Naive thymus-derived CD8-positive, alpha-beta T cell (primary cell): ENCODE results near the gene KRTAP29-1. TPM values are rescaled to one million over a fixed set of nuclear protein-coding genes. Genes with fewer than 3 reads are reported as not detected.

Experiments used
- ATAC-seq, 2 donors: fragments of 150-1000 bp; cut with Tn5 transposase in 1 of 2; sonication (Bioruptor Pico), chemical (Tn5 transposase) in 1 of 2; 1 replicate in 1 of 2; 2 replicates in 1 of 2; pipeline ENCODE4 v1.10.0; 2021; ENCODE audit warnings: mild to moderate bottlenecking in 2 of 2, moderate library complexity in 2 of 2
- POLR2A ChIA-PET: fragments of 350-600 bp; sonication (Branson Sonifier 250); formaldehyde crosslinking; loops from one replicate; lab custom pipeline; 2021; ENCODE audit warnings: antibody characterized with exemption; lab: Charles Lee
- DNase-seq, 10 donors: peaks; one replicate each; pipeline versions ENCODE4 v3.0.0 to v3.0.0-alpha.2; 2020 to 2022
- H3K27ac Mint-ChIP-seq, 10 donors: one replicate each; pipeline ENCODE4 v1.8.0; 2020 to 2022; ENCODE audit warnings: mild to moderate bottlenecking in 10 of 10, mixed read lengths in 10 of 10, moderate library complexity in 4 of 10, inconsistent platforms in 1 of 10
- H3K27me3 Mint-ChIP-seq, 5 donors: one replicate each; pipeline ENCODE4 v1.8.0; 2021 to 2022; ENCODE audit warnings: mixed read lengths in 5 of 5
- H3K36me3 Mint-ChIP-seq, 3 donors: one replicate each; pipeline ENCODE4 v1.8.0; 2020 to 2022; ENCODE audit warnings: mixed read lengths in 3 of 3, mild to moderate bottlenecking in 2 of 3, inconsistent platforms in 1 of 3
- H3K4me1 Mint-ChIP-seq, 4 donors: one replicate each; pipeline ENCODE4 v1.8.0; 2021 to 2022; ENCODE audit warnings: mixed read lengths in 4 of 4
- H3K4me3 Mint-ChIP-seq, 10 donors: one replicate each; pipeline ENCODE4 v1.8.0; 2020 to 2022; ENCODE audit warnings: mild to moderate bottlenecking in 10 of 10, mixed read lengths in 10 of 10, moderate library complexity in 6 of 10, inconsistent platforms in 1 of 10
- H3K9me3 Mint-ChIP-seq, 9 donors: one replicate each; pipeline ENCODE4 v1.8.0; 2020 to 2022; ENCODE audit warnings: mixed read lengths in 9 of 9, mild to moderate bottlenecking in 3 of 9, inconsistent platforms in 1 of 9, moderate library complexity in 1 of 9
- polyA plus RNA-seq, 3 donors: library from polyadenylated mRNA; unstranded; fragments of 300-500 nt; fragmentation: Illumina TruSeq; gene quantifications; one replicate each; pipeline ENCODE4 v1.2.3, GENCODE V29; 2021
- total RNA-seq, 8 experiments: library from RNA in 2 of 8; stranded (reverse) in 2 of 8; gene quantifications; one replicate each; pipeline ENCODE4 v1.2.3 and lab custom pipeline; 2021 to 2026

Gene KRTAP29-1
- total and polyA plus RNA-seq, 5 experiments from 2014 or later: 1.1 TPM; not detected in 4

DNA sequence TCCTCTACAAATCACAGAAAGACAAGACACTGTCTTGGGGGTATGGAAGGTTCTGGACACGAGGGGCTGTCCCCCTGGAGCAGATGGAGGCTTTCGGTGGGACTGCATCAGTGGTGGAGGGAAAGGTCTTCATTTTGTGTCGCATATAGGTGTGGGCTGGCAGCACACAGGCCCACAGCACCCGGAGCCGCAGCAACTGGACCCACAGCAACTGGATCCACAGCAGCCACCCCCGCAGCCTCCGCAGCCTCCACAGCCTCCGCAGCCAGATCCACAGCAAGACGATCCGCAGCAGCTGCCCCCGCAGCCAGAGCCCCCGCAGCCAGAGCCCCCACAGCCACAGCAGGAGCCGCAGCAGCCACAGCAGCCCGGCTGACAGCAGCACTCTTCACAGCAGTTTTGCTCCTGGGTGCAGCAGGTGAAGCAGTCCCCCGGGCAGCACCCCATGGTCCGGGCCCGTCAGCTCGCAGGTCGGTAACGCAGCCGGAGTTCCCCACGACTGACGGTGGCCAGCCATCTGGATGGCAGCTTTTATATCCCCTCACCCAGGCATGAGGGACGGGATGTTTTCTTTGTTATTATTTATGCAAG lies 12.6 kb upstream of the KRTAP29-1 start, which contains the start of gene KRTAP17-1:
Gene KRTAP17-1 (minus strand): TSS at position 507 of the 591 bp plus-strand sequence. CDS start 60 bp downstream, at position 447.
- peak within 1 kb of the TSS in 3 of 10 donors; percentile 20 to 34 (median 33) for H3K27ac Mint-ChIP-seq
- peaks cover 0 to 16% (median 13%) of the 10 kb centered on the region in 3 donors for H3K36me3 Mint-ChIP-seq
- no peak within 1 kb of the TSS for H3K4me3 Mint-ChIP-seq
- H3K9me3 Mint-ChIP-seq: peaks cover 0 to 13% (median 8%) of the 10 kb centered on the region in 9 donors
- POLR2A ChIA-PET: no interaction called here
- H3K27me3 Mint-ChIP-seq: no peaks in the 10 kb centered on the region
- ATAC-seq (no peak), DNase-seq (peak in 1 of 10 donors; percentile 50)
- H3K4me1 Mint-ChIP-seq: peaks cover 12 to 24% (median 20%) of the 10 kb centered on the region in 4 donors

GRCh38 chr17:41311111-41311510 lies 8.5 kb upstream of the KRTAP29-1 start:
- Mint-ChIP-seq H3K4me1 (peaks cover 46 to 64% (median 57%) of the 10 kb centered on the region in 4 donors), H3K27me3 (no peaks in the 10 kb centered on the region), H3K4me3 (peak overlapping the region in 3 of 10 donors; percentile 30 to 69 (median 45)), H3K27ac (peak overlapping the region in 9 of 10 donors; percentile 7 to 100 (median 82)), H3K9me3 (no peaks in the 10 kb centered on the region), H3K36me3 (peaks cover 0 to 3% (median 3%) of the 10 kb centered on the region in 3 donors)
- DNase-seq (no peak), ATAC-seq (no peak)
- POLR2A ChIA-PET: no interaction called here

GRCh38 chr17:41308918-41309359 lies 6.3 kb upstream of the KRTAP29-1 start, which contains the start of gene KRTAP16-1:
Gene KRTAP16-1 (minus strand): TSS chr17:41309309. CDS start chr17:41309253, 56 bp downstream.
- H3K36me3 Mint-ChIP-seq: peaks cover 0 to 3% (median 3%) of the 10 kb centered on the region in 3 donors
- H3K9me3 Mint-ChIP-seq: no peaks in the 10 kb centered on the region
- peak within 1 kb of the TSS; percentile 96 to 100 (median 99) for H3K27ac Mint-ChIP-seq
- H3K27me3 Mint-ChIP-seq: no peaks in the 10 kb centered on the region
- DNase-seq (peak in 3 of 10 donors; percentile 38 to 64 (median 38)), ATAC-seq (no peak)
- peaks cover 49 to 70% (median 65%) of the 10 kb centered on the region in 4 donors for H3K4me1 Mint-ChIP-seq
- peak within 1 kb of the TSS; percentile 73 to 84 (median 80) for H3K4me3 Mint-ChIP-seq
- POLR2A ChIA-PET: interaction anchor here (0.6 to 3.1 kb wide), 21 partner anchors 9 to 763 kb away, joined by 3 to 27 read pairs (median 4); partner anchors contain the start of gene EIF1

DNA sequence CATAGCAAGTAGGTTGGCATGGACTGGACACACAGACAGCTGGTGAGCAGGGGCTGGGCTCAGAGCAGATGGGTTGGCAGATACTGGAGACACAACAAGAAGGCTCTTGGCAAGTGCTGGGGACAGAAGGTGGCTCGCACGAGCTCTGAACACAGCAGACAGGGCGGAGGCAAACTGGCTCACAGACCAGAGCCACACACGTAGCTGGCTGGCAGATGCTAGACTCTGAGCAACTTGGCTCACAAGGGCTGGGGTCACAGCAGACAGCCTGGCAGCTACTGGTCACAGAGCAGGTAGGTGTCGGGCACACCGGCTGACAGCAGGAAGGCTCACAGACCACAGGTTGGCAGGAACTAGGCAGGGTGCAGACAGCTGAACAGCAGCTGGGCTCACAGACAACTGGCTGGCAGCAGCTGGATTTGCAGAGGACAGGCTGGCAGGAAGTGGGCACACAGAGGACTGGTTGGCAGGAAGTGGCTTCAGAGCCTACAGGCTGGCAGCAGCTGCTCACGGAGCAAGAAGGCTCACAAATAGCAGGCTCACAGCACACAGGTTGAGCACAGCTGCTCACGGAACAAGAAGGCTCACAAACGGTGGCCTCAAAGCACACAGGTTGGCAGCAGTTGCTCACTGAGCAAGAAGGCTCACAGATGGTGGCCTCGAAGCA lies 5.7 kb upstream of the KRTAP29-1 start:
- peak overlapping the region; percentile 73 to 84 (median 80) for H3K4me3 Mint-ChIP-seq

GRCh38 chr17:41307647-41308046 lies 5.0 kb upstream of the KRTAP29-1 start:
- DNase-seq (peak in 2 of 10 donors; percentile 28 to 53), ATAC-seq (no peak)
- POLR2A ChIA-PET: interaction anchor here (0.8 to 3.1 kb wide), 12 partner anchors 13 to 488 kb away, joined by 3 to 27 read pairs (median 6); partner anchors contain the start of gene EIF1
- H3K9me3 Mint-ChIP-seq: no peaks in the 10 kb centered on the region
- H3K27me3 Mint-ChIP-seq: no peaks in the 10 kb centered on the region
- peak overlapping the region; percentile 96 to 100 (median 99) for H3K27ac Mint-ChIP-seq
- peaks cover 48 to 70% (median 69%) of the 10 kb centered on the region in 4 donors for H3K4me1 Mint-ChIP-seq
- peak overlapping the region; percentile 73 to 84 (median 80) for H3K4me3 Mint-ChIP-seq
- H3K36me3 Mint-ChIP-seq: peaks cover 0 to 3% (median 3%) of the 10 kb centered on the region in 3 donors

More for the DNA sequence above, 5.7 kb upstream of the KRTAP29-1 start:
- H3K36me3 Mint-ChIP-seq: peaks cover 0 to 3% (median 3%) of the 10 kb centered on the region in 3 donors
- H3K9me3 Mint-ChIP-seq: no peaks in the 10 kb centered on the region
- DNase-seq (peak; percentile 56 to 95 (median 86)), ATAC-seq (peak; percentile 85)
- POLR2A ChIA-PET: interaction anchor here (0.6 to 3.1 kb wide), 23 partner anchors 10 to 763 kb away, joined by 3 to 27 read pairs (median 4); partner anchors contain the start of genes EIF1 and KRTAP4-12
- peak overlapping the region; percentile 96 to 100 (median 99) for H3K27ac Mint-ChIP-seq
- peaks cover 49 to 70% (median 68%) of the 10 kb centered on the region in 4 donors for H3K4me1 Mint-ChIP-seq
- no peaks in the 10 kb centered on the region for H3K27me3 Mint-ChIP-seq

DNA sequence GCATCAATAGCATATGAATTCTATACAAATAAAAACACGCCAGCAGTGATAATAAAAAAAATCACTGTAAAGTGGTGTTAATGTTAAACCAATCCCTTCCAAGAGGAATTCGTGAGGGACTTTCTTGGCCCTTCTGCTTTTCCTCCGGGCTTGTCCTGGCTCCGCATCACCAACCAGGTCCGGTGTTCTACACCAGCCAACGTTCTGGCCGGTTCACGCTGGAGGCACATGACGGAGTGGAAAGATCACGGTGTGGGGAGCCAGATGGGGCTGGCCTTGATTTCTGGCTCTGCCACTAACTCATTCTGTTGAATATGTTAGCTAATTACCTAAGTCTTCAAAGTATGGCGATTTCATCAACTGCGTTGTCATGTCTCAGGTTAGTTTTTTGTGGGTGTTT lies 1.4 kb upstream of the KRTAP29-1 start:
- ATAC-seq (no peak), DNase-seq (no peak)
- peaks cover 0 to 8% (median 6%) of the 10 kb centered on the region in 3 donors for H3K36me3 Mint-ChIP-seq
- POLR2A ChIA-PET: no interaction called here
- peaks cover 0 to 7% (median 2%) of the 10 kb centered on the region in 9 donors for H3K9me3 Mint-ChIP-seq
- no peak overlapping the region for H3K4me3 Mint-ChIP-seq
- H3K27ac Mint-ChIP-seq: peak overlapping the region in 2 of 10 donors; percentile 5 to 15
- peaks cover 50 to 74% (median 61%) of the 10 kb centered on the region in 4 donors for H3K4me1 Mint-ChIP-seq
- H3K27me3 Mint-ChIP-seq: no peaks in the 10 kb centered on the region

GRCh38 chr17:41302981-41303380 lies 330 bp upstream of the KRTAP29-1 start:
- ATAC-seq: no peak
- H3K27ac Mint-ChIP-seq: peak overlapping the region in 1 of 10 donors; percentile 26
- POLR2A ChIA-PET: no interaction called here

GRCh38 chr17:41301204-41301790 lies 1.4 kb downstream of the KRTAP29-1 start:
- Mint-ChIP-seq H3K27ac (peak overlapping the region in 7 of 10 donors; percentile 2 to 89 (median 37)), H3K27me3 (no peaks in the 10 kb centered on the region), H3K36me3 (peaks cover 0 to 8% (median 6%) of the 10 kb centered on the region in 3 donors), H3K4me3 (peak overlapping the region in 2 of 10 donors; percentile 16 to 29), H3K4me1 (peaks cover 23 to 46% (median 33%) of the 10 kb centered on the region in 4 donors), H3K9me3 (peaks cover 0 to 7% (median 2%) of the 10 kb centered on the region in 9 donors)
- DNase-seq (no peak), ATAC-seq (no peak)
- POLR2A ChIA-PET: interaction anchor here (1.0 kb wide), 1 partner anchor 10 kb away, joined by 4 read pairs; no protein-coding TSS in a partner anchor

More at GRCh38 chr17:41302981-41303380, 330 bp upstream of the KRTAP29-1 start:
- Mint-ChIP-seq H3K4me1 (peaks cover 40 to 63% (median 50%) of the 10 kb centered on the region in 4 donors), H3K4me3 (no peak overlapping the region), H3K27me3 (no peaks in the 10 kb centered on the region), H3K36me3 (peaks cover 0 to 8% (median 6%) of the 10 kb centered on the region in 3 donors), H3K9me3 (peaks cover 0 to 7% (median 2%) of the 10 kb centered on the region in 9 donors)
- no peak for DNase-seq

DNA sequence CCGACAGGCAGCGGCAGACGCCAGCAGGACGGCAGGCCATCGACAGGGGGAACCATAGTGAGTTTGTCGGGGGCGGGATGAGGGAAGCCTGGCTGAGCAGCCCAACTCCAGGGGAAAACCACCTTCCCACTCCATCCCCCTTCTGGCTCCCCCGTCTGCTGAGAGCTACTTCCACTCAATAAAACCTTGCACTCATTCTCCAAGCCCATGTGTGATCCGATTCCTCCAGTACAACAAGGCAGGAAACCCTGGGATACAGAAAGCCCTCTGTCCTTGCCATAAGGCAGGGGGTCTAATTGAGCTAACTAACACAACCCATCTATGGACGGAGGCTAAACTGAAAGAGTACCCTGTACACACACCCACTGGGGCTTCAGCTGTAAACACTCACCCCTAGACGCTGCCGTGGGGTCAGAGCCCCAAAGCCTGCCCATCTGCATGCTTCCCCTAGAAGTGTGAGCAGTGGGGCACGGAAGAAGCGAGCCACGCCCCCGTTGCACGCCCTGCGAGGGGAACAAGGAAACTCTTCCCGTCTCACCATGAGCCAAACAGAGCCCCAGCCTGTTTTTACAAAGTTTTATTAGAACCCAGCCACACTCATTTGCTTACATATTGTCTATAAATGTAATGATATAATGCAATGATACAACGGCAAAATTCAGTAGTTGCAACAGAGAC lies 4.1 kb downstream of the KRTAP29-1 start:
- ATAC-seq (no peak), DNase-seq (no peak)
- no peaks in the 10 kb centered on the region for H3K27me3 Mint-ChIP-seq
- POLR2A ChIA-PET: no interaction called here
- peaks cover 0 to 8% (median 6%) of the 10 kb centered on the region in 3 donors for H3K36me3 Mint-ChIP-seq
- H3K9me3 Mint-ChIP-seq: peaks cover 0 to 10% (median 2%) of the 10 kb centered on the region in 9 donors
- peak overlapping the region in 1 of 10 donors; percentile 48 for H3K27ac Mint-ChIP-seq
- peaks cover 16 to 33% (median 21%) of the 10 kb centered on the region in 4 donors for H3K4me1 Mint-ChIP-seq
- no peak overlapping the region for H3K4me3 Mint-ChIP-seq

GRCh38 chr17:41296846-41297245 lies 5.8 kb downstream of the KRTAP29-1 start:
- H3K27ac Mint-ChIP-seq: no peak overlapping the region
- H3K36me3 Mint-ChIP-seq: peaks cover 0 to 8% (median 6%) of the 10 kb centered on the region in 3 donors
- H3K27me3 Mint-ChIP-seq: no peaks in the 10 kb centered on the region
- no peak overlapping the region for H3K4me3 Mint-ChIP-seq
- DNase-seq (no peak), ATAC-seq (no peak)
- peaks cover 0 to 10% (median 2%) of the 10 kb centered on the region in 9 donors for H3K9me3 Mint-ChIP-seq
- peaks cover 12 to 27% (median 14%) of the 10 kb centered on the region in 4 donors for H3K4me1 Mint-ChIP-seq
- POLR2A ChIA-PET: no interaction called here

GRCh38 chr17:41294016-41294415 lies 8.6 kb downstream of the KRTAP29-1 start:
- ATAC-seq (no peak), DNase-seq (no peak)
- Mint-ChIP-seq H3K27ac (peak overlapping the region in 2 of 10 donors; percentile 18 to 29), H3K27me3 (no peaks in the 10 kb centered on the region), H3K4me3 (no peak overlapping the region), H3K36me3 (no peaks in the 10 kb centered on the region), H3K9me3 (peaks cover 0 to 3% (median 0%) of the 10 kb centered on the region in 9 donors), H3K4me1 (peaks cover 0 to 3% (median 1%) of the 10 kb centered on the region in 4 donors)
- POLR2A ChIA-PET: no interaction called here
